ENCODE measurements around the gene HPX.
A peak's percentile ranks its signal among the peaks of the same experiment; 100 is the strongest.

The HPX gene

GRCh38 chr11:6440906-6441358, at the start of gene HPX:
Gene HPX, minus strand, starts transcription at chr11:6440987. Its CDS starts 24 bp downstream, at chr11:6440963.
- no peak for DNase-seq (ENCODE audit: low read depth in 2 of 3, low spot score in 1 of 3)

- DNase-seq (ENCODE audit: low read depth in 2 of 3, low spot score in 1 of 3), result no peak
Measured at GRCh38 chr11:6489306-6489705, 48.5 kb upstream of the HPX start.

GRCh38 chr11:6488821-6489220, 48.0 kb upstream of the HPX start:
- no peak for DNase-seq (ENCODE audit: low read depth in 2 of 3, low spot score in 1 of 3)

- no peak for DNase-seq (ENCODE audit: low read depth in 2 of 3, low spot score in 1 of 3)
Measured at GRCh38 chr11:6488342-6488741, 47.6 kb upstream of the HPX start.

- DNase-seq (ENCODE audit: low read depth in 2 of 3, low spot score in 1 of 3), result no peak
Measured at GRCh38 chr11:6486938-6487337, 46.2 kb upstream of the HPX start.

- DNase-seq (ENCODE audit: low read depth in 2 of 3, low spot score in 1 of 3), result no peak
Measured at GRCh38 chr11:6486256-6486655, 45.5 kb upstream of the HPX start.

GRCh38 chr11:6485661-6486060, 44.9 kb upstream of the HPX start:
- no peak for DNase-seq (ENCODE audit: low read depth in 2 of 3, low spot score in 1 of 3)

- no peak for DNase-seq (ENCODE audit: low read depth in 2 of 3, low spot score in 1 of 3)
Measured at GRCh38 chr11:6483015-6483414, 42.2 kb upstream of the HPX start.

GRCh38 chr11:6482441-6482840, 41.7 kb upstream of the HPX start:
- no peak for DNase-seq (ENCODE audit: low read depth in 2 of 3, low spot score in 1 of 3)

GRCh38 chr11:6481924-6482275, 41.1 kb upstream of the HPX start:
- no peak for DNase-seq (ENCODE audit: low read depth in 2 of 3, low spot score in 1 of 3)

GRCh38 chr11:6481012-6481923, 40.5 kb upstream of the HPX start, which contains the start of the genes ARFIP2 and TIMM10B:
Gene ARFIP2, minus strand, starts transcription at chr11:6481331. Its CDS starts 910 bp downstream, at chr11:6480421.
Gene TIMM10B, plus strand, starts transcription at chr11:6481501. Its CDS starts 16 bp downstream, at chr11:6481517.
- DNase-seq (ENCODE audit: low read depth in 2 of 3, low spot score in 1 of 3), result peak; percentile 92 to 97 (median 95)

- no peak for DNase-seq (ENCODE audit: low read depth in 2 of 3, low spot score in 1 of 3)
Measured at GRCh38 chr11:6480299-6480914, 39.6 kb upstream of the HPX start.

GRCh38 chr11:6476571-6476970, 35.8 kb upstream of the HPX start:
- no peak for DNase-seq (ENCODE audit: low read depth in 2 of 3, low spot score in 1 of 3)

- DNase-seq (ENCODE audit: low read depth in 2 of 3, low spot score in 1 of 3), result no peak
Measured at GRCh38 chr11:6475936-6476335, 35.1 kb upstream of the HPX start.

GRCh38 chr11:6474806-6475500, 34.2 kb upstream of the HPX start:
- DNase-seq (ENCODE audit: low read depth in 2 of 3, low spot score in 1 of 3), result no peak

- DNase-seq (ENCODE audit: low read depth in 2 of 3, low spot score in 1 of 3), result no peak
Measured at GRCh38 chr11:6474413-6474792, 33.6 kb upstream of the HPX start.

- peak; percentile 9 to 61 (median 13) for DNase-seq (ENCODE audit: low read depth in 2 of 3, low spot score in 1 of 3)
Measured at GRCh38 chr11:6473451-6474412, 32.9 kb upstream of the HPX start, which contains the start of gene TRIM3. Gene TRIM3, minus strand, starts transcription at chr11:6473941. Its CDS starts 8,246 bp downstream, at chr11:6465695.

GRCh38 chr11:6472934-6473333, 32.1 kb upstream of the HPX start:
- DNase-seq (ENCODE audit: low read depth in 2 of 3, low spot score in 1 of 3), result no peak

- DNase-seq (ENCODE audit: low read depth in 2 of 3, low spot score in 1 of 3), result no peak
Measured at GRCh38 chr11:6469599-6469998, 28.8 kb upstream of the HPX start.

- no peak for DNase-seq (ENCODE audit: low read depth in 2 of 3, low spot score in 1 of 3)
Measured at GRCh38 chr11:6468712-6469495, 28.1 kb upstream of the HPX start.
